ENCODE data around the gene RNF225. TPM values are rescaled to one million over a fixed set of nuclear protein-coding genes. Genes with fewer than 3 reads are reported as not detected.
A peak's percentile ranks its signal among the peaks of the same experiment; 100 is the strongest.

RNF225 gene
- total RNA-seq, 4 donors from 2014 or later: 1.5 TPM; not detected in 3

DNA sequence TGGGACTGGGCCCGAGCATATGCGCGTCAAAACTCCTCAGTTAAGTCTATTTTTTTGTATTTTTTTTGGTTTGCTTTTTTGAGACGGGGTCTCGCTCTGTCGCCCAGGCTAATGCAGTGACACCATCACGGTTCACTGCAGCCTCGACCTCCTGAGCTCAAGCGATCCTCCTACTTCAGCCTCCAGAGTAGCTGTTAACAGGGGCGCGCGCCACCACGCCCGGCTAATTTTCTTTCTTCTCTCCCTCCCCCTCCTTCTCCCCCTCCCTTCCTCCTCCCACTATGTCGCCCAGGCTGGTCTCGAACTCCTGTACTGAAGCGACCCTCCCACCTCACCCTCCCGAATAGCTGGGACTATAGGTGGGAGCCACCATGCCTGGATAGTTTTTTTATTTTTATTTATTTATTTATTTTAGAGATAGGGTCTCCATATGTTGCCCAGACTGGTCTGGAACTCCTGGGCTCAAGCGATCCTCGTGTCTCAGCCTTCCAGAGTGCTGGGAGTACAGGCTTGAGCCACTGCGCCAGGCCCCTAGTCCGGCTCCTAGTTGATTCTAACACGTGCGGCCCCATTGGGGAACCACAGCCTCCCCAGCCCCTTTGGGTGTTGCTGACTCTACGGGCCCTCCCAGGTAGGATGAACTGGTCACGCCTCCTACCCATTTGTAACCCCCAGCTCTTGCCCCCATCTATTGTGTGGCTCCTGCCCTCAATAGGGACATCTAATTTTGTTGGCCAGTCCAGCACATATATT is 13.8 kb upstream of the RNF225 start:
- no peak for ATAC-seq
- Histone ChIP-seq H3K4me1 (peaks cover 0 to 50% (median 28%) of the 10 kb centered on the region in 3 donors), H3K9me3 (no peaks in the 10 kb centered on the region), H3K4me3 (peak overlapping the region; percentile 49 to 87), H3K27ac (peak overlapping the region; percentile 36 to 96 (median 94)), H3K36me3 (no peaks in the 10 kb centered on the region), H3K27me3 (no peaks in the 10 kb centered on the region)
- 17 to 30% methylated on average over 6 to 14 of the region's 26 CpGs for WGBS, 2 donors (ENCODE audit: low coverage in 1 of 2)
- TF ChIP-seq, protein P1, sequence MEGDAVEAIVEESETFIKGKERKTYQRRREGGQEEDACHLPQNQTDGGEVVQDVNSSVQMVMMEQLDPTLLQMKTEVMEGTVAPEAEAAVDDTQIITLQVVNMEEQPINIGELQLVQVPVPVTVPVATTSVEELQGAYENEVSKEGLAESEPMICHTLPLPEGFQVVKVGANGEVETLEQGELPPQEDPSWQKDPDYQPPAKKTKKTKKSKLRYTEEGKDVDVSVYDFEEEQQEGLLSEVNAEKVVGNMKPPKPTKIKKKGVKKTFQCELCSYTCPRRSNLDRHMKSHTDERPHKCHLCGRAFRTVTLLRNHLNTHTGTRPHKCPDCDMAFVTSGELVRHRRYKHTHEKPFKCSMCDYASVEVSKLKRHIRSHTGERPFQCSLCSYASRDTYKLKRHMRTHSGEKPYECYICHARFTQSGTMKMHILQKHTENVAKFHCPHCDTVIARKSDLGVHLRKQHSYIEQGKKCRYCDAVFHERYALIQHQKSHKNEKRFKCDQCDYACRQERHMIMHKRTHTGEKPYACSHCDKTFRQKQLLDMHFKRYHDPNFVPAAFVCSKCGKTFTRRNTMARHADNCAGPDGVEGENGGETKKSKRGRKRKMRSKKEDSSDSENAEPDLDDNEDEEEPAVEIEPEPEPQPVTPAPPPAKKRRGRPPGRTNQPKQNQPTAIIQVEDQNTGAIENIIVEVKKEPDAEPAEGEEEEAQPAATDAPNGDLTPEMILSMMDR (IDR thresholded peaks at IDR 0.05): no peak
- TF ChIP-seq POLR2A (IDR thresholded peaks at IDR 0.05) (no peak), EP300 (IDR thresholded peaks at IDR 0.05) (no peak), POLR2AphosphoS5 (IDR thresholded peaks at IDR 0.05) (no peak)

DNA sequence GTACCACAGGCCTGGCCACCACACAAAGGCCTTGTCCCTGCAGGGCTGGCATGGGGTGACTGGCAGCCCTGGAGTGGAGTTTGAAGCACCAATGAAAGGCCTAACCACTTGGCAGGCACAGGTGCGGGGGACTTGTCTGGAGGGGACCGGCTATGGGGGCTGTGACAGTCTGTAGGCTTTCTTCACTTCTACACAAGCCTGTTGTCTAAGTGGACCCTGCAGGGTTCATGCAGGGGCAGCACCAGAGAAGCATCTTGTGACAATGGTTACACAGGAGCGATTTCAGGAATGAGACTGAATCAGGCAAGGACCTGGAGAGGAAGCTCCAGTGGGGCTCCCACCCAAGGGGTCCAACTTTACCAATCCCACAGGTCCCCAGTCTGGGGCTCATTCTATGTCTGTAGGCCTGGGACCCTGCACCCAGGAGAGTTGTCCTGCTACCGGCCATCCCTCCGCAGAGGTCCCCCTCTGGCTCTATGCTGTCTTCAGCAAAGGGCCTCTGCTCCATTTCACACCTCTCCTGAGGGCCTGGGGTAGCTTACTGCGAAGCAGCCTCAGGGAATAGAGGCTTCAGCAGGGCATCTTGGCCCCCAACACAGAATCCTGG is 12.4 kb upstream of the RNF225 start:
- Histone ChIP-seq H3K4me3 (no peak overlapping the region), H3K27me3 (no peaks in the 10 kb centered on the region), H3K9me3 (no peaks in the 10 kb centered on the region), H3K27ac (no peak overlapping the region), H3K36me3 (peaks cover 0 to 2% of the 10 kb centered on the region in 2 donors), H3K4me1 (peaks cover 3 to 57% (median 34%) of the 10 kb centered on the region in 3 donors)
- 100% methylated on average over 1 of the region's 6 CpGs; no CpG with 5 or more reads in 1 of the 2 donors for WGBS, 2 donors (ENCODE audit: low coverage in 1 of 2)
- ATAC-seq: no peak
- TF ChIP-seq, protein P1 (IDR thresholded peaks at IDR 0.05): no peak
- peak in 1 of 2 donors; percentile 11 for TF ChIP-seq POLR2A (IDR thresholded peaks at IDR 0.05)

DNA sequence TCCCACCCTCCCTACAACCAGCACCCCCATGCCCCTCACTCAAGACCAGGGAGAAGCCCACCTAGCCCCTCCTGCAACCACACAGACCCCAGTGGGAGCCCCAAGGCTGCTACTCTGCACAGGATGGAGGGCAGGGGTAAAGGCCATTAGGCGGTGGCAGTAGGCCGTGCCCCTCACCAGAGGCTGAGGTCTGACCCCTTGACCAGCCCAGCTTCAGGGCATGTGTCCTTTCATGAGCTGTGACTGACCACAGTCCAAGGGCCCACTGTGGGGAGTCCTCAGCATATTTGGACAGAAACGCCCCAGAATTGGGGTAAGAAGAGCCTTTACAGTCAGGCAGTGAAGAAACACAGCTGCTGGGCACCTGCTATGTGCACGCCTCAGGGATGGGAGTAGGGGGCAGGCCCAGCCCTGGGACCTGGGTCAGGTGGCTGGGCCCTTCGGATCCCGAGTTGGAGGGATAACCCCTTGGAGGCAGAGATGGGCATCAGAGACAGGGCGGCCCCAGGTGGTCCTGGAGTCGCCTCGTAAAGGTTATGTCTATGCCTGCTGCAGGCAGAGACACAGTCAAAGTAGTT is 10.1 kb upstream of the RNF225 start:
- peak overlapping the region in 1 of 2 donors; percentile 64 for H3K4me3 ChIP-seq
- WGBS, 2 donors (ENCODE audit: low coverage in 1 of 2): 60 to 80% methylated on average over 1 to 3 of the region's 9 CpGs
- no peak for ATAC-seq
- peaks cover 0 to 24% of the 10 kb centered on the region in 2 donors for H3K36me3 ChIP-seq
- no peaks in the 10 kb centered on the region for H3K27me3 ChIP-seq
- H3K27ac ChIP-seq: peak overlapping the region in 3 of 4 donors; percentile 93 to 98 (median 96)
- no peaks in the 10 kb centered on the region for H3K9me3 ChIP-seq
- TF ChIP-seq POLR2AphosphoS5 (IDR thresholded peaks at IDR 0.05) (no peak), EP300 (IDR thresholded peaks at IDR 0.05) (no peak), POLR2A (IDR thresholded peaks at IDR 0.05) (no peak)
- TF ChIP-seq, protein P1 (IDR thresholded peaks at IDR 0.05): no peak
- peaks cover 3 to 66% (median 24%) of the 10 kb centered on the region in 3 donors for H3K4me1 ChIP-seq

DNA sequence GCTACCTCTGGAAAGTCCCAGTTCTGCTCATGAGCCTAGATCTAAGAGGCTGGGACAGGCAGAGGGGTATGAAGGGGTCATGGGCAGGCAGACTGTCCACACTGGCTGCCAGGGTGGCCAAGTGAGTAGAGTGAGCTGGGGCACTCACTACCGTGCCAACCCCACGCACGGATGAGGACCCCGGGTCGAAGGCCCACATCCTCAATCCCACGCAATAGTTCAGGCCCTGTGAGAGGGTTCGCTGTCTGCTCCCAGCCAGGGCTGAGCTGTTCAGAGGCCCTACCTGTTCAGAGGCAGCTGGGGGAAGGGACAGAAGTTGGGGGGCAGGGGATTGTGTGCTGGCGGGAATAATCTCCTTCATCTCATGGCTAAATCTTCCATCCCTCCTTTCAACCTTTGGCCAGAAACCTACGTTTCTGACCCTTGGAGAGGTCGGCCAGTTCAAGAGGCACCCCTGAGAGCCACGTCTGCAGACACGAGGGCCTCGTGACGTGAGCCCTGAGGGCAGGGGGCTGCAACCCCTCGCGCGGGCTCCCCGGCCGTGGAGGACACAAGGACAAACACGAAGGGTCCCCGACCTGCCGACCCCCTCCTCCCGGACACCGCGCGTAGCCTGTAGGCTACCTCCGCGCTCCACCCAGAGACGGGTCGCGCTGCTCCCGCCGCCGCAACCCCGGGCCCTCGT is 9.4 kb upstream of the RNF225 start:
- peaks cover 0 to 30% of the 10 kb centered on the region in 2 donors for H3K36me3 ChIP-seq
- H3K4me1 ChIP-seq: peaks cover 3 to 70% (median 24%) of the 10 kb centered on the region in 3 donors
- TF ChIP-seq, protein P1 (IDR thresholded peaks at IDR 0.05): no peak
- no peak for TF ChIP-seq EP300 (IDR thresholded peaks at IDR 0.05)
- no peak for TF ChIP-seq POLR2A (IDR thresholded peaks at IDR 0.05)
- TF ChIP-seq POLR2AphosphoS5 (IDR thresholded peaks at IDR 0.05): no peak
- ATAC-seq: no peak
- H3K27me3 ChIP-seq: no peaks in the 10 kb centered on the region
- H3K4me3 ChIP-seq: peak overlapping the region; percentile 64
- no peaks in the 10 kb centered on the region for H3K9me3 ChIP-seq
- peak overlapping the region; percentile 89 to 98 (median 94) for H3K27ac ChIP-seq
- 3 to 24% methylated on average over 5 to 8 of the region's 36 CpGs for WGBS, 2 donors (ENCODE audit: low coverage in 1 of 2)
